NCI-H510A treated with DMSO at 0.1 percent for 48 hours (cell line): ENCODE measurements around the gene MACROD2.
"Not testable (repeated sequence)": the region's sequence is repeated elsewhere in the genome, so short reads cannot be mapped to it uniquely, and the experiment has no call there.

Experiments used
- DNase-seq: peaks from one replicate; lab custom pipeline; 2025; lab: John Stamatoyannopoulos, UW

The MACROD2 gene

DNA sequence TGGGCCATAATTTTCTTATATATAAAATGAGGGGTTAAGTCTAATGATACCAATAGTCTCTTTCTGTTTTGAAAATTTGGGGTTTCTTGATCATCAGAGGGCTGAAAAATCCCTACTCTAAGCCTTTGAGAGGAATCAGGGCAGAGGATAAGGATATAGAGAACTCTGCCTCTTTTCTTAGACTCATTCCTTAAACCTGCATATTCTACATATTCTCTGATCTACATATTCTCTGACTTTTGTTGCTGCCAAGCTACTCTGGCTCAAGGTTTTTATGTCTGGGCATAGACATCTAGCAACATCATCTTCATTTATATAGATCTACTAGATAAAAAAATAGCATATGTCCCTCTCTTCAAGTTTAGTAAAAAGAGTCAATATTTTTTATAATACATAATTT lies 270.9 kb downstream of the MACROD2 start:
- no peak for DNase-seq

- DNase-seq = not testable (repeated sequence)
Measured at GRCh38 chr20:14270751-14271150, 275.4 kb downstream of the MACROD2 start.

DNA sequence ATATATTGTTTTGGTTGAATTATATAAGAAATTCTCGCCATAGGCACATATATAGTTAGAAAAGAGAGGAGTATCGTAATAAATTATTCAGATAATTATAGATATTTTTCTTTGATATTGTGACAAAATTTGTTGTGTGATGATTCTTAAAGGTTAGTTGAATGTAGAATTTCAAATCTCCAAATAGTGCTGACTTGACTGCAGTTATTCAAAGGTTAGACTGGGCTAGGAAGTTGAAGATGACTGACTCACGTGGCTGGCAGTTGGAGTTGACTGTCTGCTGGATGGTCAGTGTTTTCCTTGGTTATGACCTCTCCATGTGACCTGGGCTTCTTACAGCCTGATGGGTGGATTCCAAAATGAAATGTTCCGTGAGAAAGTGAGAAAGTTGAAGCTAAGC lies 286.8 kb downstream of the MACROD2 start:
- DNase-seq = no peak

- DNase-seq = no peak
Measured at GRCh38 chr20:14284443-14284842, 289.1 kb downstream of the MACROD2 start.

DNA sequence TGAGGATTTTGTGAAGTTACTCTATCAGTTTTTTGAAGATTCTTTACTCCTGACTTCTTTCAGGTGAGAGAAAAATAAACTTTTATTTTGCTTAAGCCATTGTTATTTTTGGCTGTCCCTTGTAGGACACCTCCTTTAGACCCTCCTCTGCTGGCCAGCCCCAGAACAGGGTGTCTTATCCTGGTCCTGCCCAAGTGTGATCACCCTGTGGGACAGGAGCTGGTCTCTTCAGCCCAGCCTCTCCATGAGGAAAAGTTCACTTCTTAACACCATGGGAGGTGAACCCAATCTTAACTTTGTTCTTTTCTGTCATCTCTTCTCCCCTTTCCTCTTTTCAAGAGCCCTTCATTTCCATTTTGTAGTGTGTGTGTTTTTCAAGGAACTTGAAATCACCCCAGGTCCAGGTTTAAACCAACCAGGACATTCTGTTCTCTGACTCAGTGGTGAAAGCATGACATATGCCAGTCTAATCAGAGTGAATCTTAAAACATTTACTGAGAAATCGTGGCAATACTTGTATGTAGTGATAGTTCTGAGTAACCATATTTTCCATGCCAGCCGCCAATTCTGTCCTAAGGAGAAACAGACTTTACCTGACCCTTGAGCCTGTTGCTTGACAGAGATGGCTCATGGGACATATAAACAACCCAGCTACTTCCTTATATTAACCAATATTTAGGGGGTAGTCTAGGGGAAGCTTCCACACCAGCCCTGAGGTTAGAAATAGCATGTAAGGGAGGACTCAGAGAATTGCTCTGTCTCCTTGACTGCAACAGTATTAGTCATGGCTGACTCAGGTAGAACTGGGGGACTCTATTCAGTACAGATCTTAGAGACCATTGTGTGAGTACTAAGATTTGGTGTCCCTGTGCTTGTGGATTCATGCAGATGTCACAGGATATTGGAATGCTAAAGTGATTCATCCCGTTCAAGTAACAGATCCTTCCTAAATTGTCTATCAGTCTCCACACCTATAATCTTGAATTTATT lies 293.3 kb downstream of the MACROD2 start:
- DNase-seq = no peak

GRCh38 chr20:14291502-14291901 lies 296.2 kb downstream of the MACROD2 start:
- no peak for DNase-seq

DNA sequence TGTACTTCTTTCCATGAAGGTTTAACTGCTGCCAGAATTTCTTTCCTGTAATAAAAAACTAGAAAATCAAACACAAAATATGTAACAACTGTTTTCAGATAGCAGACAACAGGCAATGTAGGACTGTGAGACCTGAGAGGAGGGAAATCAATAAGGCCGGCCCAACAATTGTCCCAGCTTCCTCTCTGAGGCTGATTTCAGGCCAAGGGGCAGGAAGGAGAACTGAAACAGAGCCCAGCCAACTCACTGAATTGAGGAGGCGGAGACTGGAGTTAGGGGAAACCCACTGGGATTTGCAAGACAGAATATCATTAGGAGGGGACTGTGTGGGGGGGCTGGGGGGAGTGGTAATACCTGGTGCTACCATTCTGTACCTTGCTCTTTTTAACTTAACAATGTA lies 299.9 kb downstream of the MACROD2 start:
- DNase-seq = no peak

GRCh38 chr20:14295770-14296309 lies 300.5 kb downstream of the MACROD2 start:
- DNase-seq = no peak

DNA sequence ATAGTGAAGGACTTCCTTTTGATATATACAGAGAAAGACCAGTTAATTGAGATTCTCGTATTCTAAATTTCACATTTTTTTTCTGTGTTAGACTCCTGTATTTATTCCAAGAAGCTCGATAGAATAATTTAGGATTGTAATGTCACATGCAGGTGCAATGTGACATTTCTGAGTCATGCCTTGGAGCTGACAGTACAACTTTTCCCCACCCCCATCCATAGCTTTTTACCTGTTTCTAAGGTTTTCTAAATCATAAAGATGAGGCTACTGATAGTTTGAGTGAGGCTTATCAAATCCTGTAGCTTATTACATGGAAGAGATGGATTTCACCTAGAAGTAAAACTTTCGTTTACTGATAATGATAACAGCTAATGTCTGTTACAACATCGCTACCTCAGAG lies 304.5 kb downstream of the MACROD2 start:
- DNase-seq = no peak

DNA sequence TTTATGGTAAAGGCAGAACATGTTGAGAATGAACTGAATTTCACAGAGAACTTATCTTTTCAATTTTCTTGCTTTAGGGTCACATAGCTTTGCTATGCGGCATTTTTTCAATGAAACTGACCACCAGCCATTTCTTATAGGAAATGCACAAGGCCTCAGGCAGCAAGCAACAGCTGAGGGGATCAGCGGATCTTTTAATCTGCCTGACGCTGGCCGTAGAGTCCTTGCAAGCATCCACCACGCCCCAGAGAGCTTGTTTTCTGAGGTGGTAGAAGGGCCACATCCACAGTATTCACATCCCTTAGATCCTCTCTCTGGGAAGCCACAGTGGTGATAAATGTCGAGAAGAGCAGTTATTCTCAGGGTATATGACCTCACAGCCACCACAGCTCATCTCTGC lies 307.8 kb downstream of the MACROD2 start:
- no peak for DNase-seq

DNA sequence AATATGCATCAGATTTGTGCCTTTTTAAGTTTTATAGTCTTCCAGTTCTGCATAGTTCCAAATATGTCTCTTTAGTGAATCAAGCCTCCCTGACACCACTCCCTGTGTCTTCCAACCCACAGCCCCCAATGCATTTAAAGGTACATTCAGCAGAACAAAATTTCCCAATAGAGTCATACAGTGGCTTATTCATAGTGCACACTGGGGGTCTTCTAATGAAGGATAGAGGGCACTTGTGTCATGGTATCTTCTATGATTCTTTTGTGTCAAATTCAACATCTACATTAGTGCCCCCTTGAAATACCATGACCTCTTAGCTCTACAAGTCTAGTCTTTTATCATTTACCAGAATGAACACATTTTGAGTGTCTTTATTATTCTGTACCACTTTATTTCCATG lies 308.3 kb downstream of the MACROD2 start:
- no peak for DNase-seq

- DNase-seq = no peak
Measured at GRCh38 chr20:14304472-14304871, 309.2 kb downstream of the MACROD2 start.

DNA sequence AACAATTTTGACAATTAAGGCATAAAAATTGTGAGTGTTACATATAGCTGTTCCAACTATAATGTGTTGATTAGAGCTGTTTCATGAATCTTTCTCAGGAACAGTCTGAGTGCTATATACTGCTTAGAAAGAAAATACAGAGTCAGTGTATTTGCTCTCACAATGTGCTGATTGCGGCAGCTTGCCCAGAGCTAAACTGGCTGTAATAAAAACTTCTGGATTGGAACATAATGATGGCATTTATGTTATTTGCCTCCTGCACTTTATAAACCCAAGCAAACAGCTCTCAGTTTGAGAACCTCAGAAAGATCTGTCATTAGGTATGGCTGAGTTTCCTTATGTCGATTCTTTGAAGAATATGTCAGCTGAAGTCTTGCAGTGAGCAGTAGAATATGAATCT lies 312.6 kb downstream of the MACROD2 start:
- no peak for DNase-seq

GRCh38 chr20:14310977-14311627 lies 315.8 kb downstream of the MACROD2 start:
- DNase-seq = no peak

DNA sequence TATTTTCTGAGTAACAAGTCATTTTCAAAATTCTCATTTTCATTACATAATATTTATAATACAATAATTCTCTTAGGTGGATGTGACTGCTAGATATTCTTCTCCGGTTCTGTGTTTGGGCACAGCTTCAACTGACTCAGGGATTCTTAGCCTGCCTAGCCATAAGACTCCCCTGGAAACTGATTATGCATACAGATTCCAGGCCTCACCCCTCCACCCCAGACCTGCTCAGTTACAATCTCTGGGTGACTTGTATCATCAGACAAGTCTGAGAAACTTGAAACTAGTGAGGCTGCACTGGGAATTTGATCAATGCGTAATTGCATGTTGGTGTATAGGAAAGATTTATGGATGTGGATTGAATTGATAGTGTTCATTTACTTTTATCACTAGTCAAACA lies 316.7 kb downstream of the MACROD2 start:
- DNase-seq = no peak

- no peak for DNase-seq
Measured at GRCh38 chr20:14313341-14314020, 318.2 kb downstream of the MACROD2 start.

DNA sequence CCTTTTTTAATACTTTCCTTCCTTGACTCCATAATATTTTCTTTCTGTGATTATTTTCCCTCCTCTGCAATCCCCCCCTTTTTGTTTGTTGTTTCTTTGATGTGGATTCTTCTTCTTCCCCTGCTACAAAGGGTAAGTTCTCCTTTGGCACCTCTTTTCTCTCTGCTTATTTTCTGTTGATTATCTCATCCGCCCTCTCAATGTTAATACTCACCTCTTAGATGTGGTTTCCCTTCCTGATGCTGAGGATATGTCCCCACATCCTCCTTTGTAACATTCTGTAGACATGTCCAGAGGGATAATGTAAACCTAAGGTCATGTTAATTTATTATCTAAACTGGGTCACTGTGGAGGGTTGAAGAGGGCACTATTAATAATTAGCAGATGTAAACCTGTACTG lies 324.4 kb downstream of the MACROD2 start:
- no peak for DNase-seq

- no peak for DNase-seq
Measured at GRCh38 chr20:14331646-14332045, 336.3 kb downstream of the MACROD2 start.

DNA sequence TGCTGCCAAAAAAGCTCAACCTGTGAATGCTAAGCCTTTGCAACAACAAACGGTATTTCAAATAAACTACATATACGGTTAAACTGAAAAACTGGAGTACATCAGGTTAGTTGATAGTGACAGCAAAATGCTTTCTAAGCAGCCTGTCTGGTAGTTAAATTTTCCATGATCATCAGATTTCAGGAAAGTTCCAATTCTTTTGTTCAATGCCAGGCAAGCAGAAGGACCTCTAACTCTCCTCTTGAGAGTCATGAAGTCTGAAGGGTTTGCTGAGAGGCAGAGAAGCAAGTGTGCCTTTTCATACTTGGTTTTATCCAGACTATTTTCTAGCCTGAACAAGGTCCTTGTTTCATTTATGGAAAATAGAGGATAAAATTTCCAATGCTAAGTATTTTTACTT lies 337.6 kb downstream of the MACROD2 start:
- no peak for DNase-seq

- no peak for DNase-seq
Measured at GRCh38 chr20:14333721-14334120, 338.4 kb downstream of the MACROD2 start.

- DNase-seq = peak; percentile 10
Measured at GRCh38 chr20:14334306-14334930, 339.1 kb downstream of the MACROD2 start.

- no peak for DNase-seq
Measured at GRCh38 chr20:14335052-14335451, 339.7 kb downstream of the MACROD2 start.
